K562 (cell line): Measurements from ENCODE around the gene RPS27. TPM values are rescaled to one million over a fixed set of nuclear protein-coding genes. Genes with fewer than 3 reads are reported as not detected.

Experiments
- BDP1 ChIP-seq: IDR thresholded peaks from 3 replicates; pipeline ENCODE4 v1.6.1; 2011; ENCODE audit not compliant: insufficient read length, insufficient read depth
- CGGBP1 ChIP-seq: fragments of 250-450 bp; sonication (Bioruptor Pico); IDR thresholded peaks from 2 replicates; pipeline ENCODE4 v1.9.0; 2021; ENCODE audit warnings: mild to moderate bottlenecking
- ETV1 ChIP-seq: fragments of 450-650 bp; conservative IDR thresholded peaks from 2 replicates; pipeline ENCODE4 v1.6.1; 2016; ENCODE audit warnings: missing genetic modification characterization, control low read depth, low read depth, missing compliant biosample characterization
- GTF2A2 ChIP-seq: IDR thresholded peaks from 2 replicates; pipeline ENCODE4 v1.6.1; 2016; ENCODE audit warnings: mild to moderate bottlenecking, missing genetic modification characterization, missing compliant biosample characterization
- MXD1 ChIP-seq: fragments of 250-450 bp; sonication (Bioruptor Pico); IDR thresholded peaks from 2 replicates; pipeline ENCODE4 v1.8.0; 2021; ENCODE audit warnings: borderline replicate concordance, mild to moderate bottlenecking, moderate library complexity; ENCODE audit not compliant: poor library complexity, severe bottlenecking
- THRA ChIP-seq: fragments of 450-650 bp; IDR thresholded peaks from 2 replicates; pipeline ENCODE4 v1.6.1; 2017; ENCODE audit warnings: mild to moderate bottlenecking, moderate library complexity
- YY1 ChIP-seq, 3 experiments: IDR thresholded peaks; 2 replicates each; pipeline ENCODE4 v1.6.1; 2011; ENCODE audit warnings: low read length in 2 of 3, mild to moderate bottlenecking in 2 of 3, moderate library complexity in 2 of 3, borderline replicate concordance in 1 of 3, control low read depth in 1 of 3, low read depth in 1 of 3; ENCODE audit not compliant: insufficient read depth in 3 of 3, insufficient replicate concordance in 2 of 3, control insufficient read depth in 1 of 3, insufficient read length in 1 of 3; ENCODE audit errors: extremely low read depth in 1 of 3
- ZNF398 ChIP-seq: fragments of 250-450 bp; sonication (Bioruptor Pico); IDR thresholded peaks from 2 replicates; pipeline ENCODE4 v1.8.0; 2021; ENCODE audit warnings: moderate library complexity, mild to moderate bottlenecking, inconsistent platforms
- ZNF830 ChIP-seq: fragments of 250-450 bp; sonication (Bioruptor Pico); IDR thresholded peaks from 2 replicates; pipeline ENCODE4 v1.5.0; 2021; ENCODE audit warnings: mild to moderate bottlenecking
- polyA plus RNA-seq, 8 experiments: library from polyadenylated mRNA; depleted of rRNA in 4 of 8; stranded (reverse) in 5 of 8; unstranded in 3 of 8; fragments of >200 nt; fragmentation: Nextera tagmentation in 2 of 8; fragmentation: Illumina TruSeq in 1 of 8; extraction: Ambion mirVana in 2 of 8; extraction: Trizol in 1 of 8; gene quantifications; 2 replicates each; pipeline versions ENCODE4 v1.2.1 to v1.2.3, GENCODE V29; 2011 to 2014; ENCODE audit warnings: inconsistent platforms in 1 of 8, missing spikeins in 1 of 8
- total RNA-seq, 7 experiments: library from RNA; depleted of rRNA in 6 of 7; stranded (reverse); fragments of >200 nt in 6 of 7; fragmentation: Illumina TruSeq in 2 of 7; extraction: Trizol in 2 of 7; gene quantifications; 2 replicates each; pipeline versions ENCODE4 v1.2.1 to v1.2.3, GENCODE V29; 2011 to 2021; ENCODE audit warnings: low replicate concordance in 1 of 7
- TF ChIP-seq, protein P1 (sequence below): fragments of 250-450 bp; sonication (Bioruptor Pico); IDR thresholded peaks from 2 replicates; pipeline ENCODE4 v1.8.0; 2022; ENCODE audit warnings: moderate library complexity, mild to moderate bottlenecking, inconsistent platforms
- TF ChIP-seq, protein P2 (sequence below), 2 experiments: fragments of 450-650 bp in 1 of 2; sonication (generic) in 1 of 2; formaldehyde crosslinking in 1 of 2; IDR thresholded peaks; 2 replicates each; pipeline versions ENCODE4 v1.7.1 to v1.9.0; 2016 to 2022; ENCODE audit warnings: inconsistent platforms in 1 of 2, mild to moderate bottlenecking in 1 of 2, missing genetic modification reagents in 1 of 2

Gene RPS27
- total and polyA plus RNA-seq, 9 of the 15 experiments (the other 6 are each of a cell fraction or from before 2014, with no cell fraction given): 2,091 to 9,377 (median 6,706) TPM

DNA sequence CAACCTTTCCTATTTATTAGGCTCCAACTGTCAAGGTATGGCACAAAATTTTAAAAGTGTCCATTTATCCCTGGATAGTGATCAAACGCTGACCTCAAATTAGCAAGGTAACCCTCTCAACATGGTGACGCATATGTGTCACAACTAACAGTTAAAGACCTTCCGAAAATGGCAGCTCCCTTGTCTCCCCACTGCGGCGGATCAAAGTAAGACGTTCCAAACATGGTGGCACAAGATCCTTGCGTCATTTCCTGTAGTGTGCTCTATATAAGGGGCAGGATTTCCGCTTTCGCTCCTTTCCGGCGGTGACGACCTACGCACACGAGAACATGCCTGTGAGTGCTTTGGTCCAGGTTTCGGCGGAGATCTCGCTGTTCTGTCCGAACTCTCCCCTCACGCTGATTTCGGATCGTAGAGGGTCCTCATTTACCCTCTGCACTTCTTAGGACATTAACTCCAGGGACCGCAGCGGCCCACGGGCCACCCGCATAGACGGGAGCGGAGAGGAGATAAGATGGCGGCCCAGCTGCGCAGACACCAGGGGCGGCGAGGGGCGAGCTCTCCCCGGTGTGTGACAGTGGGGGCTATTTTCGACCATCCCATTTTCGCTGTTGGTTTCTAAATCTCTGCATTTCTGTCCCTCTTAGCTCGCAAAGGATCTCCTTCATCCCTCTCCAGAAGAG lies at the start of gene RPS27 (continued):
- TF ChIP-seq ZNF398: no peak
- TF ChIP-seq, protein P1, sequence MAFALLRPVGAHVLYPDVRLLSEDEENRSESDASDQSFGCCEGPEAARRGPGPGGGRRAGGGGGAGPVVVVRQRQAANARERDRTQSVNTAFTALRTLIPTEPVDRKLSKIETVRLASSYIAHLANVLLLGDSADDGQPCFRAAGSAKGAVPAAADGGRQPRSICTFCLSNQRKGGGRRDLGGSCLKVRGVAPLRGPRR (CRISPR knock-in tag): no peak
- no peak for TF ChIP-seq THRA
- peak; percentile 94 to 98 (median 98) for TF ChIP-seq YY1 (IDR thresholded peaks at IDR 0.05; ENCODE audit: borderline replicate concordance in 1 of 3, control insufficient read depth in 1 of 3, extremely low read depth in 1 of 3, insufficient read depth in 3 of 3, insufficient read length in 1 of 3, insufficient replicate concordance in 2 of 3, low read depth in 1 of 3, low read length in 2 of 3)
- TF ChIP-seq, protein P2, sequence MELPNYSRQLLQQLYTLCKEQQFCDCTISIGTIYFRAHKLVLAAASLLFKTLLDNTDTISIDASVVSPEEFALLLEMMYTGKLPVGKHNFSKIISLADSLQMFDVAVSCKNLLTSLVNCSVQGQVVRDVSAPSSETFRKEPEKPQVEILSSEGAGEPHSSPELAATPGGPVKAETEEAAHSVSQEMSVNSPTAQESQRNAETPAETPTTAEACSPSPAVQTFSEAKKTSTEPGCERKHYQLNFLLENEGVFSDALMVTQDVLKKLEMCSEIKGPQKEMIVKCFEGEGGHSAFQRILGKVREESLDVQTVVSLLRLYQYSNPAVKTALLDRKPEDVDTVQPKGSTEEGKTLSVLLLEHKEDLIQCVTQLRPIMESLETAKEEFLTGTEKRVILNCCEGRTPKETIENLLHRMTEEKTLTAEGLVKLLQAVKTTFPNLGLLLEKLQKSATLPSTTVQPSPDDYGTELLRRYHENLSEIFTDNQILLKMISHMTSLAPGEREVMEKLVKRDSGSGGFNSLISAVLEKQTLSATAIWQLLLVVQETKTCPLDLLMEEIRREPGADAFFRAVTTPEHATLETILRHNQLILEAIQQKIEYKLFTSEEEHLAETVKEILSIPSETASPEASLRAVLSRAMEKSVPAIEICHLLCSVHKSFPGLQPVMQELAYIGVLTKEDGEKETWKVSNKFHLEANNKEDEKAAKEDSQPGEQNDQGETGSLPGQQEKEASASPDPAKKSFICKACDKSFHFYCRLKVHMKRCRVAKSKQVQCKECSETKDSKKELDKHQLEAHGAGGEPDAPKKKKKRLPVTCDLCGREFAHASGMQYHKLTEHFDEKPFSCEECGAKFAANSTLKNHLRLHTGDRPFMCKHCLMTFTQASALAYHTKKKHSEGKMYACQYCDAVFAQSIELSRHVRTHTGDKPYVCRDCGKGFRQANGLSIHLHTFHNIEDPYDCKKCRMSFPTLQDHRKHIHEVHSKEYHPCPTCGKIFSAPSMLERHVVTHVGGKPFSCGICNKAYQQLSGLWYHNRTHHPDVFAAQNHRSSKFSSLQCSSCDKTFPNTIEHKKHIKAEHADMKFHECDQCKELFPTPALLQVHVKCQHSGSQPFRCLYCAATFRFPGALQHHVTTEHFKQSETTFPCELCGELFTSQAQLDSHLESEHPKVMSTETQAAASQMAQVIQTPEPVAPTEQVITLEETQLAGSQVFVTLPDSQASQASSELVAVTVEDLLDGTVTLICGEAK (IDR thresholded peaks at IDR 0.05): peak; percentile 95
- TF ChIP-seq, protein P2 (CRISPR knock-in tag; IDR thresholded peaks at IDR 0.05): no peak
- TF ChIP-seq CGGBP1 (CRISPR knock-in tag): peak; percentile 92
- no peak for TF ChIP-seq ZNF830 (CRISPR knock-in tag)
- peak; percentile 92 for TF ChIP-seq GTF2A2 (tag)
- peak; percentile 96 for TF ChIP-seq ETV1
- no peak for TF ChIP-seq BDP1
- peak; percentile 20 for TF ChIP-seq MXD1
